Mesothelial cell of epicardium (in vitro differentiated cells): ENCODE measurements around the gene TBC1D2B. TPM values are rescaled to one million over a fixed set of nuclear protein-coding genes. Genes with fewer than 3 reads are reported as not detected.

Source experiments
- DNase-seq, 2 experiments: peaks; one replicate each; pipeline ENCODE4 v3.0.0; 2021; ENCODE audit warnings: low spot score in 2 of 2; ENCODE audit not compliant: unreplicated experiment in 2 of 2
- H3K27ac Mint-ChIP-seq: 2 replicates; pipeline ENCODE4 v1.8.0; 2021; ENCODE audit warnings: mixed read lengths
- H3K27me3 Mint-ChIP-seq: 2 replicates; pipeline ENCODE4 v1.8.0; 2021; ENCODE audit warnings: low read depth, mixed read lengths
- H3K36me3 Mint-ChIP-seq: 2 replicates; pipeline ENCODE4 v1.8.0; 2021; ENCODE audit warnings: mixed read lengths
- H3K4me1 Mint-ChIP-seq: 2 replicates; pipeline ENCODE4 v1.8.0; 2021; ENCODE audit warnings: mixed read lengths
- H3K4me3 Mint-ChIP-seq: 2 replicates; pipeline ENCODE4 v1.8.0; 2021; ENCODE audit warnings: mild to moderate bottlenecking, moderate library complexity, mixed read lengths
- H3K9me3 Mint-ChIP-seq: 2 replicates; pipeline ENCODE4 v1.8.0; 2021; ENCODE audit warnings: mixed read lengths
- CTCF ChIP-seq: fragments of 200-600 bp; sonication (generic); IDR thresholded peaks from one replicate; pipeline ENCODE4 v1.5.0; 2021; ENCODE audit warnings: antibody characterized with exemption; ENCODE audit not compliant: unreplicated experiment
- total RNA-seq: library from RNA; stranded (reverse); gene quantifications from 3 replicates; pipeline ENCODE4 v1.2.1, GENCODE V29; 2021

The TBC1D2B gene
- total RNA-seq, 1 donor from 2014 or later: 39.8 TPM

DNA sequence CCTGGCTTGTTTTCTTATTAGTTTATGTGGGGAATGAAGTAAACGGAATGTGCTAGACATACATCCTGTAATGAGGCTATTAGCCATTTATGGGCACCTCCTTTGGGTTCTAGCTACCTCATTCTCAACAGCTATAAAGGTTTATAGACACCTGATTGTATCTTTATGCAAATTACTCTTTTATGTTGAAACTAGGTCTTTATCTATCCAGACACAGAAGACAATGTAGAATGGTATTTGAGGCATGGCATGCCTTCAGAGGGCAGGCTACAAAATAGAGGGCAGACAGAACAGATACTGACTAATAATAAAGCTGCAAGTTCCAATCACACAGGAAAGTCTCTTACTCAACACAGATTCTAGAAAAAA is 27.1 kb downstream of the TBC1D2B start:
- H3K4me1 Mint-ChIP-seq: peaks cover 73% of the 10 kb centered on the region
- peak overlapping the region; percentile 91 for H3K27ac Mint-ChIP-seq

DNA sequence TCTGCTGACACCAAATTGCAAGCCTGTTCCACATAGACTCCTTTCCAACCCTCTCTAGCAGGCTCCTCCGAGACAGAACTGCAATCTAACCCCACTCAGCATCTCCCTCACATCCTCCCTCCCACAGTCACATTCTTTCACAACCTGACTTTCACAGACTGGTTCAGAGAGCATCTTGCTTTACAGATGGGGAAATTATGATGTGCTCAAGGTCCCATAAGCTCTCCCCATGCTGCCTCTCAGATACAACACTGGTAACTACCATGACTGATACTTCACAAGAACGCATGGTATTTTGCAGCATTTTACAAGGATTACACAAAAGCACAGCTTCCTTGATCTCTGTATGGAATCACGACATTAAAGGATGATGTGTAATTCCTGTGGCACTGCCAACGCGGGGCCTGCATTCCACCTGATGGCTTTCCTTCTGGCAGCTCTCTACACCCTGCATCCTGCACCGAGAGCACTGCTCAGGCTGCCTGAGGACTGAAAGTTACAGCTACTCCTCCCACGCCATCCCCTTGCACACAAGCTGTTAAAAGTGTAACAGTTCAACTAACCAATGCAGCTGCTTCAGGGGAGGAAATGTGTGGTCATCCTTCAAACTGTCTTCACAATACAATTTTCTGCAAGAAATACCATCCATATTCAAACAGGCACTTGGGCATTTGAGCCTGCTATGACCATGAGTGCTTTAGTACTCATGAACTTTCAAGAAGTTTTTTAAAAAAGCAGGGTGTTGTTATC is 27.6 kb downstream of the TBC1D2B start:
- Mint-ChIP-seq H3K27me3 (no peaks in the 10 kb centered on the region), H3K36me3 (no peaks in the 10 kb centered on the region), H3K4me1 (peaks cover 77% of the 10 kb centered on the region), H3K9me3 (no peaks in the 10 kb centered on the region), H3K4me3 (no peak overlapping the region), H3K27ac (peak overlapping the region; percentile 91)
- TF ChIP-seq CTCF: no peak
- no peak for DNase-seq

More for the DNA sequence above, 27.1 kb downstream of the TBC1D2B start:
- Mint-ChIP-seq H3K27me3 (no peaks in the 10 kb centered on the region), H3K36me3 (no peaks in the 10 kb centered on the region), H3K9me3 (no peaks in the 10 kb centered on the region), H3K4me3 (no peak overlapping the region)
- DNase-seq: no peak
- no peak for TF ChIP-seq CTCF

DNA sequence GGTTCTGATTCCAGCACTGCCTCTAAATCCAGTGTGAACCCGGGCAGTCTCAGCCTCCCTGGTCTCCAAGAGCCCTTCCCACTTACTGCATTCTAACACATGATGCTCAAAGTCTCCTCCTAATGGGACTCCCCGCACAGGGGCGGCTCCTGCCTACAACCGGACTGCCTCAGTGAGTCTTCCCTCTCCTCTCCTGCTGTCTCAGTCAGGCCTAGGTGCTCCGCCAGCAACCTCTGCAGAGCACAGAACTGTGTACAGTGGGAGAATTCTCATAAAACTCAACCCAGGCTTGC is 28.9 kb downstream of the TBC1D2B start:
- no peak for DNase-seq
- Mint-ChIP-seq H3K36me3 (peaks cover 2% of the 10 kb centered on the region), H3K9me3 (no peaks in the 10 kb centered on the region), H3K4me3 (no peak overlapping the region), H3K27ac (peak overlapping the region; percentile 75), H3K27me3 (no peaks in the 10 kb centered on the region), H3K4me1 (peaks cover 78% of the 10 kb centered on the region)
- no peak for TF ChIP-seq CTCF

GRCh38 chr15:78047761-78048627 is 29.5 kb downstream of the TBC1D2B start:
- no peaks in the 10 kb centered on the region for H3K9me3 Mint-ChIP-seq
- H3K36me3 Mint-ChIP-seq: peaks cover 2% of the 10 kb centered on the region
- H3K27me3 Mint-ChIP-seq: no peaks in the 10 kb centered on the region
- H3K27ac Mint-ChIP-seq: peak overlapping the region; percentile 75
- H3K4me3 Mint-ChIP-seq: no peak overlapping the region
- H3K4me1 Mint-ChIP-seq: peaks cover 72% of the 10 kb centered on the region
- TF ChIP-seq CTCF: no peak
- no peak for DNase-seq

DNA sequence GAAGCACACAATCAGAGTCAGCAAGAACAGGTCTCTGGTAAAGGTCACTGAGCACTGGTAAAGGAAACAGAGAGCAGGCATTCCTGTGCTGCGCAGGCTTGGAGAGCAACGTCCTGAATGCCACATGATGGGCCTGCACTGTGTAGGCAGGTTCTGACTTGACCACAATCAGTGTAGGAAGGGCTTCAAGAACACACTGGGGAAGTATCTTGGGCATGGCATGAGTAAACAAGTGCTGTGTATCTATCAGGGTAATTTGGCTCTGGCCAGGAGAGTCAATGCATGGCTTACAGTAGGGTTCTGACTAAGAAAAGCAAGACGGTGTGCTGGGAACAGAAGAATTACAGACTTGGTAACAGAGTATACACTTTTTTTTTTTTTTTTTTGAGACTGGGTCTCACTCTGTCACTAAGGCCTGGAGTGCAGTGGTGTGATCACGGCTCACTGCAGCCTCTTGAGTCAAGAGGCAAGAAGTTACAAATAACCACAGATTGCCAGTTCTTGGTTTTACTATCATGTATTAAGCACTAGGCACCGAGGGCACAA is 30.6 kb downstream of the TBC1D2B start:
- Mint-ChIP-seq H3K36me3 (peaks cover 2% of the 10 kb centered on the region), H3K4me1 (peaks cover 61% of the 10 kb centered on the region), H3K27ac (peak overlapping the region; percentile 45), H3K4me3 (no peak overlapping the region), H3K27me3 (no peaks in the 10 kb centered on the region), H3K9me3 (no peaks in the 10 kb centered on the region)
- TF ChIP-seq CTCF: no peak
- DNase-seq: no peak
